D721Med (cell line): ENCODE measurements around the gene MAPK12.

Source experiments
- DNase-seq: peaks from one replicate; pipeline ENCODE4 v3.0.0; 2011; ENCODE audit warnings: low spot score; ENCODE audit not compliant: insufficient read length
- FAIRE-seq: peaks from 2 replicates; lab custom pipeline; 2011; peaks lifted over from hg19 to GRCh38; lab: Jason Lieb, UNC
- CTCF ChIP-seq: IDR thresholded peaks from 2 replicates; pipeline ENCODE4 v1.5.1; 2012; ENCODE audit warnings: mild to moderate bottlenecking, control low read depth; ENCODE audit not compliant: insufficient read depth; ENCODE audit errors: missing control alignments

The MAPK12 gene

GRCh38 chr22:50261615-50262459 lies at the start of gene MAPK12:
Gene MAPK12 (minus strand): TSS chr22:50261683. CDS start chr22:50261509, 174 bp downstream.
- no peak for TF ChIP-seq CTCF
- DNase-seq (no peak), FAIRE-seq (no peak)

- no peak for FAIRE-seq
- TF ChIP-seq CTCF: no peak
- no peak for DNase-seq
Observed at GRCh38 chr22:50310949-50311444, 49.5 kb upstream of the MAPK12 start.

GRCh38 chr22:50310031-50310722 lies 48.7 kb upstream of the MAPK12 start:
- no peak for FAIRE-seq
- no peak for DNase-seq
- TF ChIP-seq CTCF: no peak

- DNase-seq: no peak
Observed at GRCh38 chr22:50309601-50309991, 48.1 kb upstream of the MAPK12 start.

GRCh38 chr22:50308986-50309600 lies 47.6 kb upstream of the MAPK12 start:
- FAIRE-seq: no peak
- TF ChIP-seq CTCF: no peak
- DNase-seq: no peak

More at GRCh38 chr22:50309601-50309991, 48.1 kb upstream of the MAPK12 start:
- no peak for FAIRE-seq
- no peak for TF ChIP-seq CTCF

- DNase-seq (no peak), FAIRE-seq (no peak)
- no peak for TF ChIP-seq CTCF
Observed at GRCh38 chr22:50308597-50308935, 47.1 kb upstream of the MAPK12 start.
